Right lobe of liver (tissue), 6 donors: ENCODE measurements around the gene SPON2. TPM values are rescaled to one million over a fixed set of nuclear protein-coding genes. Genes with fewer than 3 reads are reported as not detected.

Experiments used
- ATAC-seq, 4 donors: fragments of 200-7000 bp; cut with Tn5 transposase; one replicate each; pipeline ENCODE4 v1.9.1; 2020; ENCODE audit warnings: mild to moderate bottlenecking in 4 of 4, moderate library complexity in 4 of 4
- DNase-seq, 3 donors: peaks; one replicate each; pipeline ENCODE4 v3.0.0-alpha.2; 2020
- H3K27ac ChIP-seq, 3 donors: fragments of 200-600 bp; one replicate each; pipeline ENCODE4 v1.8.0; 2022
- H3K27me3 ChIP-seq, 2 donors: fragments of 200-600 bp; one replicate each; pipeline ENCODE4 v1.8.0; 2022
- H3K36me3 ChIP-seq, 4 donors: fragments of 200-600 bp; sonication (generic) in 1 of 4; one replicate each; pipeline versions ENCODE4 v1.5.1 to v1.8.0; 2017 to 2022; ENCODE audit warnings: control low read depth in 1 of 4
- H3K4me1 ChIP-seq, 4 donors: fragments of 200-600 bp; sonication (generic) in 1 of 4; one replicate each; pipeline versions ENCODE4 v1.5.1 to v1.8.0; 2017 to 2022; ENCODE audit warnings: control low read depth in 1 of 4
- H3K4me3 ChIP-seq, 3 donors: fragments of 200-600 bp; one replicate each; pipeline ENCODE4 v1.8.0; 2022
- H3K9me3 ChIP-seq, 4 donors: fragments of 200-600 bp; sonication (generic) in 1 of 4; one replicate each; pipeline versions ENCODE4 v1.5.1 to v1.8.0; 2017 to 2022; ENCODE audit warnings: control low read depth in 1 of 4
- POLR2A ChIP-seq: fragments of 450-650 bp; IDR thresholded peaks from one replicate; pipeline ENCODE4 v1.6.1; 2017; ENCODE audit warnings: antibody characterized with exemption, mild to moderate bottlenecking
- WGBS: methylation state at CpG from one replicate; pipeline ENCODE4 v1.1.6; 2018; ENCODE audit warnings: low coverage, low lambda C conversion rate; ENCODE audit not compliant: insufficient coverage; ENCODE audit errors: missing lambda C conversion rate; 5-methylcytosine and 5-hydroxymethylcytosine counted together
- intact Hi-C, 2 donors: fragments of 100-400 bp; cut with DNase I; formaldehyde crosslinking; loops; one replicate each; pipeline versions ENCODE4 v1.11.2 to v1.14.1; 2022
- total RNA-seq, 6 experiments: library from RNA; depleted of rRNA in 2 of 6; stranded (reverse); fragments of >200 nt in 2 of 6; fragmentation: NEBNext Ultra II Directional in 3 of 6; extraction: Animal tissue kit (Norgen Biotek cat#: 25700) in 3 of 6; gene quantifications; one replicate each; pipeline versions ENCODE4 v1.1.0 to v1.2.4, GENCODE V29; 2016 to 2023
- TF ChIP-seq, protein P1 (sequence below), 4 donors: fragments of 200-600 bp in 3 of 4; fragments of 450-650 bp in 1 of 4; IDR thresholded peaks; one replicate each; pipeline versions ENCODE4 v1.5.1 to v1.8.0; 2016 to 2022; ENCODE audit warnings: antibody characterized with exemption in 4 of 4, mild to moderate bottlenecking in 2 of 4
- donor health status: DM: no; HTN: yes; CAD: no.
- donor health status: DM: no; HTN: no; CAD: no.
- donor health status: DM: no; HTN: no; CAD: no.
- donor health status: DM: no; HTN: yes; CAD: no.
- donor health status: DM: no; HTN: yes; CAD: no.

The SPON2 gene
- total RNA-seq, 6 experiments from 2014 or later = 41.9 to 138 (median 99.9) TPM

GRCh38 chr4:1187182-1187581, 14.8 kb upstream of the SPON2 start:
- ATAC-seq (no peak), DNase-seq (no peak)
- 24% methylated on average over 1 of the region's 1 CpG for WGBS

DNA sequence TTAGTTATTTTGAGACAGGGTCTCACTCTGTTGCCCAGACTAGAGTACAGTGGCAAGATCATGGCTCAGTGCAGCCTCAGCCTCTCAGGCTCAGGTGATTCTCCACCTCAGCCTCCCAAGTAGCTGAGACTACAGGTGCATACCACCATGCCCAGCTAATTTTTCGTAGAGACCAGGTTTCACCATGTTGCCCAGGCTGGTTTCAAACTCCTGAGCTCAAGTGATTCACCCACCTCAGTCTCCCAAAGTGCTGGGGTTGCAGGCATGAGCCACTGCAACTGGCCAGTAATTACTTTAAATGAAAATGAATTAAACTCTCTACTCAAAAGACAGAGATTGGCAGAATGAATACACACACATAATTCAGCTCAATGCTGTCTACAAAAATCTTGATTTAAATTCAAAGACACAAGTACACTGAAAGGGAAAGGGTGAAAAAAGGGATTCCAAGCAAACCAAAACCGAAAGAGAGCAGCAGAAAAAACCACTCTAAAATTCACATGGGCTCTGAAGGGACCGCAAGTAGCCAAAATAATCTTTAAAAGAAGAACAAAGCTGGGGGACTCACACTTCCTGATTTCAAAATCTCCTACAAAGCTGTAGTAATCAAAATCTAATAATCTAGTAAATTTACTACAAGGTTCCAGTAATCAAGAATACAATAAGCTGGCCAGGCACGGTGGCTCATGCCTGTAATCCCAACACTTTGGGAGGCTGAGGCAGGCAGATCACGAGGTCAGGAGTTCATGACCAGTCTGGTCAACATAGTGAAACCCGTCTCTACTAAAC, 11.8 kb upstream of the SPON2 start:
- H3K27ac ChIP-seq = peak overlapping the region in 2 of 3 donors; percentile 3
- intact Hi-C loops = no loop called here
- ATAC-seq = peak; percentile 35 to 72 (median 54)
- no peaks in the 10 kb centered on the region for H3K9me3 ChIP-seq
- no peak overlapping the region for H3K4me3 ChIP-seq
- TF ChIP-seq, protein P1, sequence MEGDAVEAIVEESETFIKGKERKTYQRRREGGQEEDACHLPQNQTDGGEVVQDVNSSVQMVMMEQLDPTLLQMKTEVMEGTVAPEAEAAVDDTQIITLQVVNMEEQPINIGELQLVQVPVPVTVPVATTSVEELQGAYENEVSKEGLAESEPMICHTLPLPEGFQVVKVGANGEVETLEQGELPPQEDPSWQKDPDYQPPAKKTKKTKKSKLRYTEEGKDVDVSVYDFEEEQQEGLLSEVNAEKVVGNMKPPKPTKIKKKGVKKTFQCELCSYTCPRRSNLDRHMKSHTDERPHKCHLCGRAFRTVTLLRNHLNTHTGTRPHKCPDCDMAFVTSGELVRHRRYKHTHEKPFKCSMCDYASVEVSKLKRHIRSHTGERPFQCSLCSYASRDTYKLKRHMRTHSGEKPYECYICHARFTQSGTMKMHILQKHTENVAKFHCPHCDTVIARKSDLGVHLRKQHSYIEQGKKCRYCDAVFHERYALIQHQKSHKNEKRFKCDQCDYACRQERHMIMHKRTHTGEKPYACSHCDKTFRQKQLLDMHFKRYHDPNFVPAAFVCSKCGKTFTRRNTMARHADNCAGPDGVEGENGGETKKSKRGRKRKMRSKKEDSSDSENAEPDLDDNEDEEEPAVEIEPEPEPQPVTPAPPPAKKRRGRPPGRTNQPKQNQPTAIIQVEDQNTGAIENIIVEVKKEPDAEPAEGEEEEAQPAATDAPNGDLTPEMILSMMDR (IDR thresholded peaks at IDR 0.05) = no peak
- TF ChIP-seq POLR2A = no peak
- 39% methylated on average over 6 of the region's 6 CpGs for WGBS
- no peaks in the 10 kb centered on the region for H3K27me3 ChIP-seq
- no peaks in the 10 kb centered on the region for H3K36me3 ChIP-seq
- no peak for DNase-seq
- peaks cover 0 to 4% (median 1%) of the 10 kb centered on the region in 4 donors for H3K4me1 ChIP-seq

More at GRCh38 chr4:1187182-1187581, 14.8 kb upstream of the SPON2 start:
- H3K27me3 ChIP-seq = no peaks in the 10 kb centered on the region
- peaks cover 0 to 11% (median 3%) of the 10 kb centered on the region in 4 donors for H3K4me1 ChIP-seq
- no peaks in the 10 kb centered on the region for H3K36me3 ChIP-seq
- no peak overlapping the region for H3K4me3 ChIP-seq
- H3K9me3 ChIP-seq = no peaks in the 10 kb centered on the region
- no peak for TF ChIP-seq POLR2A
- TF ChIP-seq, protein P1 (IDR thresholded peaks at IDR 0.05) = no peak
- intact Hi-C loops = no loop called here
- no peak overlapping the region for H3K27ac ChIP-seq

DNA sequence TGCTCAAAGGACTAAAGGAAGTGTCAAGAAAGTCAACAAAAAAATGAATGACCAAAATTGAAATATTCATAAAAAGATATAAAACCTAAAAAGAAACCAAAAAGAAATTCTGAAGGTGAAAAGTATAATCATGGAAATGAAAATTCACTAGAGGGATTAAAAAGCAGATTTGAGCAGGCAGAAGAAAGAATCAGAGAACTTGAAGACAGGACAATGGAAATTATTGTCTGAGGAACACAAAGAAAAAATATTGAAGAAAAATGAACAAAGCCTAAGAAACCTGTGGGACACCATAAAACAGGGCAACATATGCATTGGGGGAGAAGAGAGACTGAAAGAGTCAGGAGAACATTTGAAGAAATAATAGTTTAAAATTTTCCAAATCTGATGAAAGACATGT, 9.9 kb upstream of the SPON2 start:
- DNase-seq = no peak
- ATAC-seq = no peak
- TF ChIP-seq POLR2A = no peak
- TF ChIP-seq, protein P1 (IDR thresholded peaks at IDR 0.05) = no peak
- no peaks in the 10 kb centered on the region for H3K27me3 ChIP-seq
- intact Hi-C loops = no loop called here
- no peak overlapping the region for H3K4me3 ChIP-seq
- H3K9me3 ChIP-seq = no peaks in the 10 kb centered on the region
- H3K27ac ChIP-seq = no peak overlapping the region
- no peaks in the 10 kb centered on the region for H3K36me3 ChIP-seq
- H3K4me1 ChIP-seq = peaks cover 0 to 16% (median 7%) of the 10 kb centered on the region in 4 donors

DNA sequence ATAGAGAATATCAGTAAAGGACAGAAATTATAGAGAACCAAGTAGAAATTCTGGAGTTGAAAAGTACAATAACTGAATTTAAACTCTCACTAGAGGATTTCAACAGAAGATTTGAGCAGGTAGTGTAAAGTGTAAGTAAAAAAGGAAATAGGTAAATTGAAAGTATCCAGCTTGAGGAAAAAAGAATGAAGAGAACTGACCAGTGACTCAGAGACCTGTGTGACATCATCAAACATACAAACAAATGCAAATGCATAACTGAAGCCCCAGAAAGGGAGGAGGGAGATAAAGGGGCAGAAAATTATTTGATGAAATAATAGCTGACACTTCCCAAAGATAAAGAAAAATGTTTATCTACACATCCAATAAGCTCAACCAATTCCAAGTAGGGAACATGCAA, 8.3 kb upstream of the SPON2 start:
- no peak overlapping the region for H3K4me3 ChIP-seq
- DNase-seq = no peak
- no peaks in the 10 kb centered on the region for H3K27me3 ChIP-seq
- H3K9me3 ChIP-seq = no peaks in the 10 kb centered on the region
- no peaks in the 10 kb centered on the region for H3K36me3 ChIP-seq
- peaks cover 0 to 23% (median 11%) of the 10 kb centered on the region in 4 donors for H3K4me1 ChIP-seq
- intact Hi-C loops = no loop called here
- ATAC-seq = no peak
- TF ChIP-seq POLR2A = no peak
- TF ChIP-seq, protein P1 (IDR thresholded peaks at IDR 0.05) = no peak
- no peak overlapping the region for H3K27ac ChIP-seq
